ENCODE measurements around the gene CISD3. TPM values are rescaled to one million over a fixed set of nuclear protein-coding genes. Genes with fewer than 3 reads are reported as not detected.
A peak's percentile ranks its signal among the peaks of the same experiment; 100 is the strongest.

CISD3 gene
- total RNA-seq, 2 donors from 2014 or later, result 24.7 to 27.4 TPM

- DNase-seq (ENCODE audit: low spot score), result no peak
- intact Hi-C loops (cut with DNase I), result loop anchor here in 1 of 2 donors (5.0 kb wide), 1 partner anchor 61 kb away; no protein-coding TSS in a partner anchor
These were observed 8.5 kb downstream of the CISD3 start for GRCh38 chr17:38738686-38739085.

- no peak for DNase-seq (ENCODE audit: low spot score)
- intact Hi-C loops (cut with DNase I), result loop anchor here in 1 of 2 donors (5.0 kb wide), 1 partner anchor 62 kb away; no protein-coding TSS in a partner anchor
These were observed 9.2 kb downstream of the CISD3 start for GRCh38 chr17:38739305-38739704.

- no peak for DNase-seq (ENCODE audit: low spot score)
- intact Hi-C loops (cut with DNase I), result no loop called here
These were observed 9.9 kb downstream of the CISD3 start for GRCh38 chr17:38740044-38740443.

GRCh38 chr17:38740806-38741205, 10.7 kb downstream of the CISD3 start:
- no peak for DNase-seq (ENCODE audit: low spot score)
- intact Hi-C loops (cut with DNase I), result no loop called here

DNA sequence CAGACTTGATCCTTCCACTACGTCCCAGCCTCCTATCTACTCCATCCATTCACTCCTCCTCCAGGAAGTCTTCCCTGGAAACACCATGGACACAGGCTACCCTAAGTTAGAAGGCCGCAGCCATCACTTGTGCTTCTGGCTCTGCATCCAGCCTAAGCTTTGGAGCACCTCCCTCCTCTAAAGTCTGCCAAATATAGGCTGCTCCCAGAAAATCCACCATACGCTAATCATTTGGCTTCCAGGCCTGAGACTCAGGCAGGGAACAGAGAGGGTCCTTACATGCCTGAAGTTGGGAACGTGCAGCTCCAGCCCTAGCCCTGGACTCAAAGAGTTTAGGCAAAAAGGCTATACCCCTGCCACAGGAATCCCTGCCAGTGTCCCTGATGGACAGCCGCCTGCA, 11.3 kb downstream of the CISD3 start:
- no peak for DNase-seq (ENCODE audit: low spot score)
- intact Hi-C loops (cut with DNase I), result no loop called here

- DNase-seq (ENCODE audit: low spot score), result no peak
- intact Hi-C loops (cut with DNase I), result no loop called here
These were observed 11.8 kb downstream of the CISD3 start for GRCh38 chr17:38741921-38742410.

DNA sequence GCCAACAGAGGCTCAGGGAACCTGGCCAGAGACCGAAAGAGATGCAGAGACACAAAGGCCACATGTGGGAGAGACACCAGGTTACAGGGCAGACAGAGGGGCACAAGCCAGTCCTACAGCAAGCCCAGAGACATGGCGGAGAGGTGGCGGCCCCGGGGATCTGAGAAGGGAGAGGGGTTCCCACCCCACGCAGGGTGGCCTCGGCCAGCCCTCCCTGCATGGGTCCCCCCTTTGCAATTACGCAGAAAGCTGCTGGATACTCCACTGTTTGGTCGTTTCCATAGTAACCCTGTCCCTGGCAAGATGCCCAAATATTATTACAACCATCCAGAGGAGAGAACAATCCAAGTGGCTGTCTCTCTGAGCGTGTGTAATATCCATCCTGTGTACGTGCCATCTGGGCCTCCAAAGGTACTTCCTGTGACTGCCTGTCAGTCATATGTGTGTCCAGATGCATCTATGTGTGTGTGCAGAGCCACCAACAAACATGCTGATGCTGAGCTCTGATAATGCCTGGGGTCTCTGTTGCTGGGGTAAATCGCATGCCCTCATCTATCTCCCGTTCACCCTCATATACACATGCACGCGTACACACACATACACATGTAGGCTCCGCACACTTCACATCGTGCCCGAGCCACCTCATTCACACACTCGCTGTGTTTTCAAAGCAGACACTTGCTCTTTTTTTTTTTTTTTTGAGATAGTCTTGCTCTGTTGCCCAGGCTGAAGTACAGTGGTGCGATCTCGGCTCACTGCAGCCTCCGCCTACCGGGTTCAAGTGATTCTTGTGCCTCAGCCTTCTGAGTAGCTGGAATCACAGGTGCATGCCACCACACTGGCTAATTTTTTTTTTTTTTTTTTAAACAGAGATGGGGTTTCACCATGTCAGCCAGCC, 12.5 kb downstream of the CISD3 start:
- intact Hi-C loops (cut with DNase I), result no loop called here
- DNase-seq (ENCODE audit: low spot score), result no peak

DNA sequence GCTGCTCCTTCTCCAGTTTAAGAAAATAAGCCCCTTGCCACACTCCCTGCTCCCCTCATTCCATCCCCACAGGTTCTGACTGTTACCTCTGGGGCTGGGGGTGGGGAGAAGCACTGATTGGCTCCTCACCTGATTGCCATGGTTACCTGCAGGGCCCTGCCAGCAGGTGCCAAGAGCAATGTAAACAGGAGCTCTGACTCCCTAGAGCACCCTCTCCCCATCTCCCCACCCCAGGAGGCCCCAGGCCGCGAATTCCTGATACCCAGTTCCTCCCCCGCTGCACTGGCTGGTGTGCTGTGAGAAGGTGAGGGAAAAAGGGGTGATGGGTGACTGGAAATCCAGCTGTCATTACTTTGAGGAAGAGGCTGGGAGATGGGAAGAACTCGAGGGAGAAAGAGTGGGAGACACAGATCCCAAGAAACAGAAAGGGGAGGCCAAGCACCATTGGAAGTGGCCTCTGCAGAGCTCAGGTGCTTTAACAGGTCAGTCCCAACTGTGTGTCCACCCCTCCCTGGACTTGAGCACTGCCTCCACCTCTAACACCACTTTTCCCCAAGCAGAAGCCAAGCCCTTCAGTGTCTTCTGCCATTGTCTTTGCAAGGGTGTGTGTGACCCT, 13.5 kb downstream of the CISD3 start:
- intact Hi-C loops (cut with DNase I), result no loop called here
- no peak for DNase-seq (ENCODE audit: low spot score)

GRCh38 chr17:38745545-38745944, 15.4 kb downstream of the CISD3 start:
- intact Hi-C loops (cut with DNase I), result no loop called here
- peak; percentile 80 for DNase-seq (ENCODE audit: low spot score)

GRCh38 chr17:38746004-38746848, 16.1 kb downstream of the CISD3 start:
- no peak for DNase-seq (ENCODE audit: low spot score)
- intact Hi-C loops (cut with DNase I), result no loop called here

DNA sequence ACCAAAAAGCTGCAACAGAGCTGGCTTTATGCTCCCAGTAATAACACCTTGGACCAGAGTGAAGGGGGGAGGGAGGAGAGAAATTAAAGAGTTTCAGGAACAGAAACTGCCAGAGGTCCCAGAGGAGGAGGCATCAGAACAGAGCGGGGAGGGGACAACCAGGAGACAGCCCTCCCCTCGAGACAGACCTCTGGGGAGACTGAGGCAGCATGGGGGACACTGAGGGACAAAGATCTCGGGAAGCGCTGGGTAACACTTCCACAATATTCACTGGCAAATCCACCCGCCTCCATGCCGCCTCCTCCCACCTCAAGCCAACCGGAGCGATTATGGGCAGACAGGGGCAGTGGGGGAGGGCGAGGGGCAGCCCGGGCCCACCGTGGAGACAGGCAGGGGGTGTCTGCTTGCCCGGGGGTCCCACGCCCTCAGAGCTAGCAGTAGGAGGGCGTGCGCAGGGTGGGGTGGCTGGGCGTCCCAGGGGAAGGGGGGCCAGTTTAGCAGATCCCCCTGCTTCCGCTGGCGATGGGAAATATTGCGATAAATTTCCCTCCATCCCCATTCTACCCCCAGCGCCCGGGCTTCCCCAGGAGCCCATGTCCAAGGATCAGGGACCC, 16.8 kb downstream of the CISD3 start:
- DNase-seq (ENCODE audit: low spot score), result no peak
- intact Hi-C loops (cut with DNase I), result no loop called here

DNA sequence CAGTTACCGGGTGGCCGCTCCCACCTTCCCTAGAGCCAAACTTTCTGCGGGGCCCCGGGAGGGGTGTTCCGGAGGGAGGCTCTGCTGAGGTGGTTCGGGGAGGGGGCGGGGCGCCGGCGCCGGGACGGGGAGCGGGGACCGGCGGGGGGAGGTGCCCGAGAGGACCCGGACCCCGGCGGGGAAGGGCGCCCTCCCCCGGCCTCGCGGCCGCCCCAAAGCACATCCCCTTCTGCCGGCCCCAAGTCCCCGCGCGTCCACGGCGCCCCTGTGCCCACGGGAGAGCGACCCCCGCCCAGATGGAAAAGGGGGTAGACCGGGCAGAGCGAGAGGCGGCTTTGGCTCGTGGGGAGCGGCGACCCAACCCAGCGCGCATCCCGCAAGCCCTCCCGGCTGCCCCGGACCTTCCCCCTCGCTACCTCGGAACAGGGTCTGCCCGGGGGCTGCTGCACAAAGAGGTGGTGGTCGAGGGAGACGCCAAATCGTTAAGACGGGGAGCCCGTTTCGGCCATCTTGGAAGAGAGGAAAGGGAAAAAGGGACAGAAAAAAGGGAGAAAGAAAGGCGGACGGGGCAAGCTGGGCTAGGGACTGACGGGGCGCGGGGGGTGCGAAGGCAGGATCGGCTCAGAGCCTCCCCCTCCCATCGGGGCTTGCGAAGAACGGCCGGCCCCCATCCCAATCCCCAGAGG, 17.5 kb downstream of the CISD3 start:
- no peak for DNase-seq (ENCODE audit: low spot score)
- intact Hi-C loops (cut with DNase I), result no loop called here

GRCh38 chr17:38748149-38748891, 18.2 kb downstream of the CISD3 start, which contains the start of gene PCGF2:
TSS of gene PCGF2 (minus strand) at chr17:38748336. CDS start at chr17:38740402, 7,934 bp downstream.
- intact Hi-C loops (cut with DNase I), result no loop called here

DNA sequence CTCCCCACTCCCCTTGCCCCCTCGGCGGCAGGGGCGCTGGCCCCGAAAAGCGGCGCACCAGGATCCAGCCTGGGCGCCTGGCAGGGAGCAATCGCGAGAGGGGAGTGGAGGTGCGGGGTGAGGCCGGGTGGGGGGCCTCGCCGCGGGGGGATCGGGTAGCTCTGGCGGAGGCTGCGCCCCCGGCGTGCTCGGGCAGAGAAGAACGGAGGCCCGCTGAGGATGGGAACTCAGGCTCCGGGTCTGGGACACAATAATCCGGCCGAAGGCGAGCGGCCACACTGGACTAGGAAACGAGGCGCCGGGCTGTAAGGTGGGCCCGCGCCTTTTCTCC, 18.7 kb downstream of the CISD3 start:
- intact Hi-C loops (cut with DNase I), result no loop called here
- DNase-seq (ENCODE audit: low spot score), result no peak

More at GRCh38 chr17:38748149-38748891, 18.2 kb downstream of the CISD3 start, which contains the start of gene PCGF2:
- DNase-seq (ENCODE audit: low spot score), result peak; percentile 96

DNA sequence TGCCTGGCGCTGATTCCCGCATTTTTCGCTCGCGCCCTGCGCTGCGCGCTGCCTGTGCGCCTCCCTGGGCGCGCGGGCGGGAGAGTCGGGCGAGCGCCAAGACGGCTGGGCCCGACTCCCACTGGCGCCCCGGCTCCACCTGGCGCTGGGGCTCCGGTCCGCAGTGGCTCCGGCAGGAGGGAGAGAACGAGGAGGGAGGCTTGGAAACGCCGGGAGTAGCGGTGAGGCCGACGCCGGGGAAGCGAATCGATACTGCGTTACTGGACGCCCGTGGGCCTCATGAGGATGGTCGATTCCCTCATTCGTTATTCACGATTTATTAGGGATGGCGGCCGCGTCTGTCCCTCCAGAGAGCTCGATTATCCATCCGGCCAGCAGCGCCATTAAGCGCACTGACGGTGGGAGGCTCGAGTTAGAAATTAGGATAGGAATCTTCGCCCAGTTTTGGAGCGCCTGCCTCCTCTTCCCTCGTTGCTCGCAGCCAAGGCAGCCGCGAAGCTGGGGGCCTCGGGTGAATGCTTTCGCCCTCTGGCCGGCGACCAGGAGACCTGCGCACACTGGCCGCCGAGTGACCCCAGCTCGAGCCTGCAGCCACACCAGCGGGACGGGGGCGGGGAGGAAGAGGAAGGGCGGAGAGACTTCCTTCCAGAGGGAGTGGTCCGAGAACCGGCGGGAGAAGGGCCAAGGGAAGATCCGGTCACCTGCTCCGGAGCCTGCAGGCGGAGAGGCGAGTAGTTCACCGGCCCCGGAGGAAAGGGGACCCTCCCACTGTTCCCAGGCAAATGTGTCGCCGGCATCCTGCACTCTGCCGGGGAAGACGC, 19.3 kb downstream of the CISD3 start:
- intact Hi-C loops (cut with DNase I), result no loop called here
- peak; percentile 96 for DNase-seq (ENCODE audit: low spot score)

DNA sequence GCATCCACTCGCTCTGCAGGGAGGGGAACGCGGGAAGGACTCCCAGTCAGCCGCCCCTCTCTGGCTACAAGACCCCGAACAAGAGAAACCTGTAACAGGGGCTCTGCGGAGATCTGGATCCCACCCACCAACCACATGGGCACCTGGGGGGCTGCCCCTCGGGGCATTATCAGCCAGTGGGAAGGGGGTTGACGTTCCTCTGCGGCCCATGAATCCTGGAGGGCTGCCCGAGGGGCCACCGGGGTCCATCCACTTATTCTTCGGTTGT, 19.8 kb downstream of the CISD3 start:
- intact Hi-C loops (cut with DNase I), result no loop called here

More for the DNA sequence above, 19.8 kb downstream of the CISD3 start:
- DNase-seq (ENCODE audit: low spot score), result no peak
